HG02759 (cell line): ENCODE data around the gene SUN5.
"Not testable (repeated sequence)": the region's sequence is repeated elsewhere in the genome, so short reads cannot be mapped to it uniquely, and the experiment has no call there.

Source experiments
- ATAC-seq: cut with Tn5 transposase; IDR thresholded peaks from one replicate; pipeline ENCODE4 v1.9.1; 2021; ENCODE audit warnings: mild to moderate bottlenecking, moderate library complexity; ENCODE audit not compliant: unreplicated experiment

The SUN5 gene, protein sequence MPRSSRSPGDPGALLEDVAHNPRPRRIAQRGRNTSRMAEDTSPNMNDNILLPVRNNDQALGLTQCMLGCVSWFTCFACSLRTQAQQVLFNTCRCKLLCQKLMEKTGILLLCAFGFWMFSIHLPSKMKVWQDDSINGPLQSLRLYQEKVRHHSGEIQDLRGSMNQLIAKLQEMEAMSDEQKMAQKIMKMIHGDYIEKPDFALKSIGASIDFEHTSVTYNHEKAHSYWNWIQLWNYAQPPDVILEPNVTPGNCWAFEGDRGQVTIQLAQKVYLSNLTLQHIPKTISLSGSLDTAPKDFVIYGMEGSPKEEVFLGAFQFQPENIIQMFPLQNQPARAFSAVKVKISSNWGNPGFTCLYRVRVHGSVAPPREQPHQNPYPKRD

DNA sequence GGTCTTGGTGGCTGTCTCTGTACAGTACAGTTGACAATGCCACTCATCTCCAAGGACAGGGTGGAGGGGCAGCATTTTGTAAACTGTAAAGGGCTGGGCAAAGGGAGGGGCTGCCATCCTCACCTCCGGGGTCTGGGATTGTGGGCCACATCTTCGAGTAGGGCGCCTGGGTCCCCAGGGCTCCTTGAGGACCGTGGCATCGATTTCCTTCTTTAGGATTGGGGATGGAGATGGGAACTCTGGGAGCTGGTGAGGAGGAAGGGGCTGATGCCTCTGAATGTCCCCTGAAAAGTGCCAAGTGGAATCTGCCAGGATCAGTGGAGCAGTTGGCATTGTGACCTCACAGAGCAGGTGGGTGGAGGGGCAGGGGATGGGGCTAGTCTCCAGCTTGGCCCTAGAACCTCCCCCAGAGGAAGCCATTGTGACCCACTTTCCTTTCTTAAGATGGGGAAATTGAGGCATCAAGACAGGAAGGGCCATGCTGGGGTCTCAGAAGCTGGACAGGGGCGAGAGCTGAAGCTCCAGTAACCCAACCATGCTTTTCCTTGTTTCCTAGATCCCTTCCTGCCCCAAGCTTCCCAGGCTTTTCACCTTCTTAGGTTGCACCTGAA is at the start of gene SUN5:
SUN5 (minus strand) TSS at position 293 of the 611 bp plus-strand sequence; CDS start at position 200, 93 bp downstream.
- ATAC-seq: no peak

DNA sequence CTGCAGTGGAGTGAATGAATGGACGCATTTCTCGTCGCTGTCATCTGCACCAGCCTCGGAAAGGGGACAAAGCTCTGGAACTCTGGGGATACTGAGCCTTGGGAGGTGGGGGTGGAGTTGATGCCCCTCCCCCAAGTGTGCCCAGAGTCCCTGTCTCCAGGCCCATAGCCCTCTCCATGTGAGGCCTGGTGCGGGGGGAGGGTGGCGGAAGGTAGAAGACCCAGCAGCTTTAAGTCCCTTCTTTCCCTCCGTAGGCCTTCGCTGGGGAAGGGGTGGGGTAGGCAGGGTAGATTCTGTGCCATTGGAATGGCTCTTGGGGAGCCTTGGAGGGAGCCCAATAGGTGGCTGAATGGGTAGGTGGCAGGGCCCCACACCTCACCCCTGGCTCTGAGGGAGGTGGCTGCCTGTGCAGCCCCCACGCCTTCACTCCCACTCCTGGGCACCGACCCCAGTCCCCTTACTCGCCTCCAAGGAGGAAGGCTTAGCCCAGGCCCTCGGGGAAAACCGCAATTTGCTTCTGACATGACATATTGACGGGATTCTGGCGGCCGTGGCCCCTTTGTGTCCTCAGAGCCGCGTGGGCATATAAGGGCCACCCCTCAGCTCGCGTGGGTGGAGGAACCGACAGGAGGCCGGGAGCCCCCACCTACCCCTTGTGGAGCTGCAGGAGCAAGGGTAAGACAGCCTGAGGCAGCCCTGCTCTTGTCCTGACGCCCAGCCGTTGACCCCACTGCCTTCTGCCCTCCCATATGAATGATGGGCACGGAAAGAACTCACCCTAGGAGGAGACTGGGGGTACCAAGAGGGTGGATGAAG is 49.3 kb upstream of the SUN5 start, which contains the start of gene BPIFB3:
BPIFB3 (plus strand) TSS at position 613 of the 816 bp plus-strand sequence. CDS start 1,533 bp downstream, outside the sequence.
- ATAC-seq: no peak

DNA sequence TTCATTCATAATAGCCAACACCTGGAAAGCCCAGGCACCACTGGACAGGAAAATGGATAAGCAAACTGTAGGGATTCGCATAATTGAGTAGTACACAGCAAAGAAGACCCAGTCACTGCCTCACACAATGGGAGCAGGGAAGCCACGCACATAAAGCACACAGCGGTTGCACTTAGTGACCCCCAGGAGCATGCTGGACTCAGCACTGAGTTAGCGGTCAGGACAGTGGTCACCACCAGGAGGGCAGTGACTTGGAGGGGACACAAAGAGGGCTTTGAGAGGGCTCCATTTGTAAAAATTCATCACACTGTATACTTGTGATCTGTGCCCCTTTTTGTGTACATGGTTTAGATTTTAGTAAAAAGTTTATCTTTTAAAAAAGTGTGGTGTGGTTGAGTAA is 47.1 kb upstream of the SUN5 start:
- ATAC-seq: no peak

DNA sequence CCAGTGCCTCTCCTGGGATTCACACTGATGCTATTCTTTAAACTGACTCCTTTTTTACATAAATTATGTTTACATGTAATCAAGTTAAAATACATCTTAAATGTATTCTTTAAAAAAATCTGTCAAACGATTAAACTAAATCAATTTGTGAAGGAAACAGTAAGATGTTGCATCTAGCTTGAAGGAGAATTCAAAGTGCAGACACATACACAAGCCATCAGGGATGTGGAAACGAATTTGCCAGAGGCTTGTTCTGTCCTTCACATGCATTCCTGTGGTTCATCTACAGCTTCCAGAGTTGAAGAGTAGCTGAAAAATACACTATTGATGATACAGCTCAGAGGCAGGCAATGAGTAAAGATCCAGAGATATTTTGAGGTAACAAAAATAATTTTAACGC is 42.2 kb upstream of the SUN5 start:
- no peak for ATAC-seq

DNA sequence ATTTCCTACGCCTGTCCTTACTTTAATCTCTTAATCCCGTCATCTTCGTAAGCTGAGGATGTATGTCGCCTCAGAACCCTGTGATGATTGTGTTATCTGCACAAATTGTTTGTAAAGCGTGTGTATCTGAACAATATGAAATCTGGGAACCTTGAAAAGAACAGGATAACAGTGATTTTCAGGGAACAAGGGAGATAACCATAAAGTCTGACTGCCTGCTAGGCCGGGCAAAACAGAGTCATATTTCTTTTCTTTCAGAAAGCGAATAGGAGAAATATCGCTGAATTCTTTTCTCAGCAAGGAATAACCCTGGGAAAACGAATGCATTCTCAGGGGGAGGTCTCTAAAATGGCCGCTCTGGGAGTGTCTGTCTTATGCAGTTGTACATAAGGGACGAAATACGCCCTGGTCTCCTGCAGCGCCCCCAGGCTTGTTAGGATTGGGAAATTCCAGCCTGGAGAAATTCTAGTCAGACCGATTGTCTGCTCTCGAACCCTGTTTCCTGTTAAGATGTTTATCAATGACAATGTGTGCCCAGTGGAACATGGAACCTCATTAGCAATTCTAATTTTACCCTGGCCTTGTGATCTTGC is 41.0 kb upstream of the SUN5 start:
- not testable (repeated sequence) for ATAC-seq

DNA sequence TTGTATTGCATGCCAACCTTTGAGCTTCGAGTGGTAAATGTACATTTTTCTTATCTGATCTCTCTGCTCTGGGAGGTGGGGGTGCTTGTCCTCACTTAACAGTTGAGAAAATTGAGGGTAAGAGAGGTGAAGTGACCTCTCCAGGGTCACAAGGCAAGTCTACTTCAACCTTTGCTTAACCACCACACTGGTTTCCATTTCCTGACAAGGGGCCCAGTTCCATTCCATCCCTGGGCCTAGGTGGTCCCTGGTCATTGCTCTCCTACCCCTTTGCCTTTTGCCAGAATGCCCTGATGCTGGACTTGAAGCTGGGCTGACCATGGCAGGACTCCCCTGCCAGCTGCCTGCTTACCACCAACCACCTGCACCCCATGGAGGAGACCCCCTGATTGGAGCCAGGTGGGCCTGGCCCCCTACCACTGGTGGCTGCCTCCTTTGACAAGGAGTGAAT is 39.5 kb upstream of the SUN5 start:
- no peak for ATAC-seq

DNA sequence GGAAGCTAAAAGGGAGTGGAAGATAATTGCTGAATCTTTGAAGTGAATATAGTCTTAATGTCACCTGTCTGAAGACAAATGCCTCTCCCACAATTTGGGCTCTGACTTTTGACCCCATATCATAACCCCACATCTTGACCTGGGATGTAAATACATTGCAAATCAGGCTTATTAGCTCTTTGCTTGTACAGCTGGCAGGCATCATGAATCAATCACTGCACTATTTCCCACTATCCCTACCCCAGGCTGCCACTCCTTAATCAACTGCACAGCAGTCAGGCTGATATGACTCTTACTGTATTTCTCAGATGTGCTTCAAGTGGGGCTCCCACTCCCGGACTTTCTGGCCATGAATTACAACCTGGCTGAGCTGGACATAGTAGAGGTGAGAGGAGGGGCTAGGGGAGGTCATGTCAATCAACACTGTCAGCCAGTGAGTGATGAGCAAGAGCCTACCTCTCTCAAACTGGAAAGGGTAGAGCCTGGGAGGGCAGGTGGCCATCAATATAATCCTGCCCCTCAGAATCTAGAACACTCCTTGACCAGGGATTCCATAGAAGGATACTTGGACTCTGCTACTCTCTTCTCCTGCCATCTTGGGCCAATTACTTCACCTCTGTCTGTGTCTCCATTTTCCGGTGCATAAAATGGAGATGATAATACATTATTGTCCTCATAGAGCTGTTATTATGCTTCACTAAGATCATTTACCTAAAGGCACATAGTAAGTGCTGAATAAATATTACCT is 38.9 kb upstream of the SUN5 start:
- ATAC-seq: no peak

DNA sequence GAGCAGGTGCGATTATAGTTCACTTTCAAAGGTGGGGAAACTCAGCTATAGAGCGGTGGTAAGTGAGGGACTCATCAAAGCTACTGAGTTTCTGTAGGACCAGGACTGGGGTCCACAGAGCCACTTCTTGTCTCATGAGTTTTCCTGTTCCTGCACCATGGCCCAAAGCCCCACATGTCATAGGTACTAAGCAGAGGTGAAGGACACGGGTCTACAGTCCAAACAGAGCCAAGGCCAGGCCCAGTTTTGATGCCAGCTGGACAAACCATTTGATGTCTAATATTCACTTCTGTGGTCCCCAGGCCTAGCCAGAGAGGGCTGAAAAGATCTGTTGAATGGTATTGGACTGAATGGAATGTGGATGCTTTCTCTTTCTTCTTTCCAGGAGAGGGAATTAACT is 38.2 kb upstream of the SUN5 start:
- no peak for ATAC-seq

DNA sequence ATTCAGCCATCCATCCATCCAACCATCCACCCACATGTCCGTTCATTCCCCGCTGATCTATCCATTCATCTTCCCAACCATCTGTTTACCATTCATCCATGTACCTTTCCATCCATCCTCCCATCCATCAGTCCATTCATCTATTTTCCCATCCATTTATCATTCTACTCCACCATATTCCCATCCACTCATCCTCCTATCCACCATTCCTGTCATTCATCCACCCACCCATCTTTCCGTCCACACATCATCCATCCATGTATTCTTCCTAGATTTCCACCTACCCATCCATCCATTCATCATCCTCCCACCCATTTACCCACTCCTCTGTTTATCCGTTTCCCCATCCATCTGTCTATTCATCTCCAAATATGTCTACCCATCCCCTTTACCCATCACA is 34.0 kb upstream of the SUN5 start:
- no peak for ATAC-seq

DNA sequence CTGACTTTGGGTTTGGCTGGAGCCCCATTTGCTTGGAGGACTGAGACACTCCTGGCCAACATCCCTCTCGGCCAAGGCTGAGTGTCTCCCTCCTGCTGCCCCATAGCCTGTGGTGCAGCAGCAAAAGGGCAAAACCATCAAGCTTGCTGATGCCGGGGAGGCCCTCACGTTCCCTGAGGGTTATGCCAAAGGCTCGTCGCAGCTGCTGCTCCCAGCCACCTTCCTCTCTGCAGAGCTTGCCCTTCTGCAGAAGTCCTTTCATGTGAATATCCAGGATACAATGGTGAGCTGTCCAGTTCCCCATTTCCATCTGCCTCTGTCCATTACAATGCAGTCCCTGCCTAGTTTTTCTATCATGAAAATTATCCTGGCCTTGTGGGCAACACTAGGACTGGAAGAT is 33.2 kb upstream of the SUN5 start:
- no peak for ATAC-seq

DNA sequence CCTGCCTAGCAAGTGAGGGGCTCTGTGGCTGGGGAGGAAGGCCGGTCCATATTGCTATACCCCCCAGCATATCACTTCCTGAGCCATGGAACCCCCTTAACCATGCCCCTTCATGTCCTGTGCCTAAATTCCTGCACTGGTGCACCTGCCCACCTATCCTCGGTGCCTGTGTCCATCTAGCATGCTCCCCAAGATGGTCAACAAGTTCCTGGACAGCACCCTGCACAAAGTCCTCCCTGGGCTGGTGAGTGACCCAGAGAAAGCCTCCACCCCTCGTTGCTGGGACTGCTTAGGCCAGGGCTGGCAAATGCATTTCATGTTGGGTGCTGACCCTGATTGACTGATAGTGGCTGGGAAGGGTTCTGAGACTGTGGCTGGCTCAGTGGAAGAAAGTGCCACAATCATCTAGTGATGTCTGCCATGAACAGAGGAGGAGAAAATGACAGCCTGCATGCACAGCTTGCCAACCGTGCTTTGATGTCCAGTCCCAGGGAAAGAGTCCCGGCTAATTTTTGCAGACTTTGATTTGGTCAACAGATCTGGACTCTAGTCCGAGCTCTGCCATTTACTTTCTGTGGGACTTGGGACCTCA is 30.8 kb upstream of the SUN5 start:
- no peak for ATAC-seq

DNA sequence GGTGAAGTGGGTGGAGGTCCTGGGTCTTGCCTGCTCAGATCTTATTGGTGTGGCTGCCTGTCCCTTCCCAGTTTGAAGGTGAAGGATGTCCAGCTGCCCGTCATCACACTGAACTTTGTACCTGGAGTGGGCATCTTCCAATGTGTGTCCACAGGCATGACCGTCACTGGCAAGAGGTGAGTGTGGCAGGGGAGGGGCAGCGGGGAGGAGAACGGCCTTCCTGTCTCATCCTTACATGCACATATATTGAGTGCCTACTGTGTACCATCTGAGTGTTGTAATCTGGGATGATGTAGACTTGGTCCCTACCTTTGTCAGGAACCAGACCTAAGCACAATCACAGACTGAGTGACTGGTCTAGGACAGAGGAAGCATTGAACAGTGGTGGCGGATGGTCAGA is 29.9 kb upstream of the SUN5 start:
- ATAC-seq: no peak

DNA sequence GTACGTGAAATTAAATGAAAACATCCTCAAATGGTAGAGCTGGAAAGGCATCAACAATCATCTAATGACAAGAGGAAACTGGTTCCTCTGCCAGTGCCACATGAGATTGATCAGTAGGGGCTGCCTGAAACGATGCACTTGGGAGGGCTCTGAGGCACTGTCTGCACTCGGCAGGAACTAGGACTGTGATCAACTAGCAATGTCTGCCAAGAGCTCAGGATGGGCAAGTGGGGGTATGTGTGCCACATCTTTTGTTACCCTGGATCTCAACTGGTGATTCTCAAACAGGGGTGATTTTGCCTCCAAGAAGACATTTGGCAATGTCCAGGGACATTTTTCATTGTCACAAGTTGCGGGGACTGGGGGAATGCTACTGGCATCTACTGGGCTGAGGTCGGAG is 29.1 kb upstream of the SUN5 start:
- ATAC-seq: no peak

DNA sequence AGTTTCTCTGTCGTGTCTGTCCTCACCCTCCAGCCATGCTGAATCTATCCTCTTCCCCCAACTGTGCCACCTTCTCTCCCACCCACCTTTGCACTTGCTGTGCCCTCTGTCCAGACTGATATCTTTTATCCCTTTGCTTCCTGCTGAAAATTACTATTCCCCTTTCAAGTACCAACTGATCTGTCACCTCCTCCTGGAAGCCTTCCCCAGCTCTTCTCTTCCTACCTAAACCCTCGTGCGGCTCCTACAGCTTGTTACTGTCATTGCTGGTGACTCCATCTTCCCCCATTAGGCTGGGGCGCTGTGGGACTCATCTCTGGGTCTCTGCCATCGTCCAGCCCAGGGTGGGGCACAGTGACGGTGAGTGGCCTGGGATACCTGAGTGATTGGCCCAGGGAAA is 28.3 kb upstream of the SUN5 start:
- no peak for ATAC-seq

DNA sequence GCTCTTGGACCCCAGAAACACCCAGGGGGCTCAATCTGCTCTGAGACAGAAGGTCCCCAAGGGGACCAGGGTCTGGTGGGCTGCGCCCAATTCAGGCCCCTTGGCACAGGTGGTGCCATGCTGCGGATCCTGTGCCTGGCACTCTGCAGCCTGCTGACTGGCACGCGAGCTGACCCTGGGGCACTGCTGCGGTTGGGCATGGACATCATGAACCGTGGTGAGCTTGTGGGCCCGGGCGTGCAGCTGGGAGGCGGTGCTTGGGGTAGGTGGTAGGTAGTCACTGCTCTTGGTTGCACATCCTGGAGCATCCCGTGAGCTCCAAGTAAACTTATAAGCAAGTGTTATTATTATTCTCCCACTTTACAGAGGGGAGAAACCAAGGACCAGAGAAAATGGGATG is 27.3 kb upstream of the SUN5 start, which contains the start of gene BPIFB6:
BPIFB6 (plus strand) TSS at position 118 of the 400 bp plus-strand sequence; CDS start at position 118, 0 bp downstream.
- ATAC-seq: no peak

DNA sequence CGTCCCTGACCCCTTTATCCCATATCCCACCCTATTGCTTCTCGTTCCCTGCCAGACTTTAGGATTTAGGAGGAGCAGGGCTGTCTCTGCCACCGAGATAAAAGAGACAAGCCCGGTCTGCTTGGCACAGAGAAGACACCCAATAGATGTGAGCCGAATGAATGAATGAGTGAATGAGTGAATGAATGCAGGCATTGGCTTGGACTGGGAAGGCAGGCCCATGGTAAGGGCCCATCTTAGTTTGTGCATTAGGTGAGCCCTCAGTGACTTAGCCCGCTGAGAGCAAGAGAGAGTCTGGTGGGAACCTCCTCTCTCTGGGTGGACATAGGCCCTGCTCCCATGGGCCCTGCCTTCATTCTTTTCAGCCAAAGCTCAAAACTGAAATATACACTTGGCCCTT is 26.3 kb upstream of the SUN5 start:
- no peak for ATAC-seq

DNA sequence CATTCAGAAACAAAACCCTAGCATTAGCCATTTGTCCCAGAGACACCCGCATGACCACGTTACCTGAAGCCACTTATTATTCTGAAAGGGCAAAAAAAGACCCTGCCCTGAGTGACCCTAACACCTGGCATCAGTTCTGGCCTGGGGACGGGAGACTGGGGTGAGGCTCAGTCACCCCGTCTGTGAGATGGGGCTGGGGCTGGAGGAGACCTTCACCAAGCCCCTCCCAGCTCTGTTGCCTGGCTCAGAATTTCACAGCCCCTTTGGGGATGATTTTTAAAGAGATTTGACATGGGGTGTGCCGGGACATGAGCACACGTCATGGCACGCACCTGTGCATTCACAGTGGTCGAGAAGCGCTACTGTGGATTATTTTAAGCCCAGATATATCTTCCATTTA is 25.8 kb upstream of the SUN5 start:
- ATAC-seq: no peak

DNA sequence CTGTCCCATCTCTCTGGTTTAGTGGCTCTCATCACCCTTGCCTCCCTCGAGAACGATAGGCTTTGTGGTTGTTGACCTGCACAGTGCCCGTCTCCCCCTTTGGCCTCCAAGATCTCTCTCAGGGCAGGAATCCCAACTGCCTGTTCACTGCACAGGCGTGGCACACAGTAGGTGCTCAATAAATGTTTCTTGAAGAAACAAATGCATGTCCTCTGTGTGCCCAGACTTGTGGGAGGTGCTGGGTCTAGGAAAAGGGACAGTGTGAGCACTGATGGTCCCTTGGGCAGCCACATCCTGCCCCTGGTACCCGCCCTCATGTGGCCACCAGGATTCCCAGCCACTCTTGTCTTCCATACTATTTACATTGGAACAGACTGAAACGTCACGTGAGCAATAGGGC is 24.6 kb upstream of the SUN5 start:
- no peak for ATAC-seq

DNA sequence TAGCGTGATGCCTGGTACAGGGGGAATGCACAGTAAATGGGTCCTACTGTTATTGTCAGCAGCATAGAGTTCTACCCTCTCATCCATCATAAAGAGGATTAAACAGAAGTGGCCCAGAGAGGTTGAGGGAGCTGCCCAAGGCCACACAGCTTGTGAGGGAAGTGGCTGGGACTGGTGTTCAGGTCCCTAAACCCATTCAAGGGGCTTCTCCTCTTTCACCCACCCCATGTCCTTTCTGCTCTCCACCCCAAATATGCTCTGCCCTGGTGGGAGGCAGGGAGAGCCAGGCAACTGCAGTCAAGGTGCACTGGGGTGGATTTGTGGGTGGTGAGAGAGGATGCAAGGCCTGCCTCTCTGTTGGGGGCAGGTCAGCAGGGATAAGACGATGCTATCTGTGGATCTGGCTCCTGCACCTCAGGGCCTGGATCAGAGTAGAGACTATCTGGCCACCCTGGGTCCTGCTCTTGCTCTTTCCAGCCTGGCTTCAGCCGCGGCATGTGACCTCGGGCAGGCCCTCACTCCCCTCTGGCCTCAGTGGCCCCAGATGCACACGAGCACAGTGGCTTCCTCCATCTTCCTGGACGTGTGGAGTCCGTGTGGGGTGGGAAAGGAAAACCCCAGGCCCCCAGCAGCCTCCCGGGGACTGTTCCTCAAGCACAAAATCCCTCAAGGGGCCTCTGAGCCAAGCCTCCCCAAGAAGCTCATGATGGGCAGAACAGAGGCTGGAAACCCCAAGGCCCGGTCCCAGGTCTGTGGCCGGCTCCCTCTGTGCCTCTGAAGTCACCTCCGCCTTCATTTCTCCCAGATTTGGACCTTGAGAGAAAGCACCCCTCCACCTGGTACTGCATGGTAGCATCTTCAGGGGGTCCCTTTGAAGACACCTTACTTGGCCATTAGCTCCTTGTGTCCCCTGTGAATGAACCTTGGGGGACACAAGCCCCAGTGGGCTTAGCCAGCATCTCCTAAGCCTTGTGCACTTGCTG is 23.8 kb upstream of the SUN5 start:
- no peak for ATAC-seq
